ENCODE results near the gene BCL7C. TPM values are rescaled to one million over a fixed set of nuclear protein-coding genes. Genes with fewer than 3 reads are reported as not detected.
"Not testable (repeated sequence)": the region's sequence is repeated elsewhere in the genome, so short reads cannot be mapped to it uniquely, and the experiment has no call there.

BCL7C gene
- total RNA-seq, 1 experiment from 2014 or later, result 66.9 TPM

DNA sequence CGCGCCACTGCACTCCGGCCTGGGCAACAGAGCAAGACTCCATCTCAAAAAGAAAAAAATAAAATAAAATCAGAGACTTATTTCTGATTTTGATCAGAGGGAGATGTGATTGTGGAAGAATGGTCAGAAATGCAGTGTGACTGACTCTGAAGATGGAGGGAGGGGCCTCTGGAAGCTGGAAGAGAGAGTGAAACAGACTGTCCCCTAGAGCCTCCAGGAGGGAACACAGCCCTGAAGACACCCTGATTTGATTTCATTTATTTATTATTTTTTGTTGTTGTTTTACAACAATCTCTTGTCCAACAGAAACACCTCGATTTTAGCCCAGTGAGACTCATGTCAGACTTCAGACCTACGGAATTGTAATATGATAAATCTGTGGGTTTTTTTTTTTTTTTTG lies 26.1 kb downstream of the BCL7C start:
- H3K4me1 ChIP-seq (replicated peaks; ENCODE audit: insufficient read depth), result no peaks in the 10 kb centered on the region
- H3K4me3 ChIP-seq, result no peak overlapping the region
- H3K27ac ChIP-seq, result no peak overlapping the region
- no peaks in the 10 kb centered on the region for H3K36me3 ChIP-seq (ENCODE audit: low read depth)
- no peak for DNase-seq
- H3K9me2 ChIP-seq (ENCODE audit: insufficient read depth), result no peaks in the 10 kb centered on the region
- H3K27me3 ChIP-seq (ENCODE audit: insufficient read depth, low read depth), result no peaks in the 10 kb centered on the region
- no peak overlapping the region for H2AFZ ChIP-seq
- no TSS peak for BruUV-seq (replicated peaks)
- H3K4me2 ChIP-seq, result no peak overlapping the region
- no peaks in the 10 kb centered on the region for H4K20me1 ChIP-seq (ENCODE audit: insufficient read depth)
- CTCF ChIA-PET, result no interaction called here
- TF ChIP-seq, protein P1, sequence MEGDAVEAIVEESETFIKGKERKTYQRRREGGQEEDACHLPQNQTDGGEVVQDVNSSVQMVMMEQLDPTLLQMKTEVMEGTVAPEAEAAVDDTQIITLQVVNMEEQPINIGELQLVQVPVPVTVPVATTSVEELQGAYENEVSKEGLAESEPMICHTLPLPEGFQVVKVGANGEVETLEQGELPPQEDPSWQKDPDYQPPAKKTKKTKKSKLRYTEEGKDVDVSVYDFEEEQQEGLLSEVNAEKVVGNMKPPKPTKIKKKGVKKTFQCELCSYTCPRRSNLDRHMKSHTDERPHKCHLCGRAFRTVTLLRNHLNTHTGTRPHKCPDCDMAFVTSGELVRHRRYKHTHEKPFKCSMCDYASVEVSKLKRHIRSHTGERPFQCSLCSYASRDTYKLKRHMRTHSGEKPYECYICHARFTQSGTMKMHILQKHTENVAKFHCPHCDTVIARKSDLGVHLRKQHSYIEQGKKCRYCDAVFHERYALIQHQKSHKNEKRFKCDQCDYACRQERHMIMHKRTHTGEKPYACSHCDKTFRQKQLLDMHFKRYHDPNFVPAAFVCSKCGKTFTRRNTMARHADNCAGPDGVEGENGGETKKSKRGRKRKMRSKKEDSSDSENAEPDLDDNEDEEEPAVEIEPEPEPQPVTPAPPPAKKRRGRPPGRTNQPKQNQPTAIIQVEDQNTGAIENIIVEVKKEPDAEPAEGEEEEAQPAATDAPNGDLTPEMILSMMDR (conservative IDR thresholded peaks at IDR 0.05), result peak; percentile 47
- no peak for TF ChIP-seq EZH2 (IDR thresholded peaks at IDR 0.05; ENCODE audit: low read depth)
- H3K9me3 ChIP-seq (ENCODE audit: insufficient read depth, low read depth), result no peaks in the 10 kb centered on the region
- intact Hi-C loops (cut with micrococcal nuclease; ENCODE audit: unreplicated experiment), result no loop called here
- POLR2A ChIA-PET (ENCODE audit: unreplicated experiment), result no interaction called here
- H3F3A ChIP-seq (ENCODE audit: insufficient read depth, low read depth), result peaks cover 15% of the 10 kb centered on the region
- no peaks in the 10 kb centered on the region for H3K79me2 ChIP-seq (ENCODE audit: low read depth)

DNA sequence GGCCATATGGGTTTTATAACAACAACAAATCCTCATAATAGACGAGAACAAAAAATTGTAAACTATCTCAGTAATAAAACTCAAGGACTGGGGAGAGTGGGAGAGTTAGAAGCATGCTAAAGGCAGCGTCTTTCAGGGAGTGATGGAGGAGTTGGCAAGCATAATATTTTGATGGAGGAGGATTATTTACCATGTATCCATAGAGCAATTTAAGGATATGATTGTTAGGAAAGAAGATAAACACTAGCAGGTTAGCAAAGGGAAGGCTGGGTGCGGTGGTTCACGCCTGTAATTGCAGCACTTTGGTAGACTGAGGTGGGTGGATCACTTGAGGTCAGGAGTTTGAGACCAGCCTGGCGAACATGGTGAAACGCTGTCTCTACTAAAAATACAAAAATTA lies 27.8 kb downstream of the BCL7C start:
- no peaks in the 10 kb centered on the region for H3K9me3 ChIP-seq (ENCODE audit: insufficient read depth, low read depth)
- intact Hi-C loops (cut with micrococcal nuclease; ENCODE audit: unreplicated experiment), result no loop called here
- ChIA-PET POLR2A (ENCODE audit: unreplicated experiment) (no interaction called here), CTCF (no interaction called here)
- H4K20me1 ChIP-seq (ENCODE audit: insufficient read depth), result no peaks in the 10 kb centered on the region
- H3K4me2 ChIP-seq, result no peak overlapping the region
- H3K79me2 ChIP-seq (ENCODE audit: low read depth), result no peaks in the 10 kb centered on the region
- H3K27ac ChIP-seq, result no peak overlapping the region
- H3F3A ChIP-seq (ENCODE audit: insufficient read depth, low read depth), result peaks cover 13% of the 10 kb centered on the region
- no peak for DNase-seq
- TF ChIP-seq EZH2 (IDR thresholded peaks at IDR 0.05; ENCODE audit: low read depth), result no peak
- TF ChIP-seq, protein P1 (conservative IDR thresholded peaks at IDR 0.05), result no peak
- H3K9me2 ChIP-seq (ENCODE audit: insufficient read depth), result no peaks in the 10 kb centered on the region
- no peak overlapping the region for H2AFZ ChIP-seq
- no TSS peak for BruUV-seq (replicated peaks)
- H3K4me1 ChIP-seq (replicated peaks; ENCODE audit: insufficient read depth), result no peaks in the 10 kb centered on the region
- no peak overlapping the region for H3K4me3 ChIP-seq
- H3K36me3 ChIP-seq (ENCODE audit: low read depth), result no peaks in the 10 kb centered on the region
- H3K27me3 ChIP-seq (ENCODE audit: insufficient read depth, low read depth), result no peaks in the 10 kb centered on the region

DNA sequence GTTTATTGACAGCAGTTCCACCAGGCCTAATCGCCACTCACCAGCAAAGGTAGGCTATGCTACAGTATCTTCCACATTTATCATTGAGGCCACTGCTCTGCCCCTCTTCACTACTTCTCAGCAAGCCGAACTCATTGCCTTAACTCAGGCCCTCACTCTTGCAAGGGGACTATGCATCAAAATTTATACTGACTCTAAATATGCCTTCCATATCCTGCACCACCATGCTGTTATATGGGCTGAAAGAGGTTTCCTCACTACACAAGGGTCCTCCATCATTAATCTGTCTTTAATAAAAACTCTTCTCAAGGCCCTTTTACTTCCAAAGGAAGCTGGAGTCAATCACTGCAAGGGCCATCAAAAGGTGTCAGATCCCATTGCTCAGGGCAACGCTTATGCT lies 30.7 kb downstream of the BCL7C start:
- CTCF ChIA-PET; H3K4me1 ChIP-seq (replicated peaks; ENCODE audit: insufficient read depth); intact Hi-C loops (cut with micrococcal nuclease; ENCODE audit: unreplicated experiment); H3K27ac ChIP-seq; H4K20me1 ChIP-seq (ENCODE audit: insufficient read depth); H3K27me3 ChIP-seq (ENCODE audit: insufficient read depth, low read depth); H3K36me3 ChIP-seq (ENCODE audit: low read depth); H3K79me2 ChIP-seq (ENCODE audit: low read depth); H3K9me3 ChIP-seq (ENCODE audit: insufficient read depth, low read depth); BruUV-seq (replicated peaks); H3K9me2 ChIP-seq (ENCODE audit: insufficient read depth); H3K4me3 ChIP-seq; POLR2A ChIA-PET (ENCODE audit: unreplicated experiment); H2AFZ ChIP-seq; H3K4me2 ChIP-seq; DNase-seq: not testable (repeated sequence)
- H3F3A ChIP-seq (ENCODE audit: insufficient read depth, low read depth), result peaks cover 13% of the 10 kb centered on the region

DNA sequence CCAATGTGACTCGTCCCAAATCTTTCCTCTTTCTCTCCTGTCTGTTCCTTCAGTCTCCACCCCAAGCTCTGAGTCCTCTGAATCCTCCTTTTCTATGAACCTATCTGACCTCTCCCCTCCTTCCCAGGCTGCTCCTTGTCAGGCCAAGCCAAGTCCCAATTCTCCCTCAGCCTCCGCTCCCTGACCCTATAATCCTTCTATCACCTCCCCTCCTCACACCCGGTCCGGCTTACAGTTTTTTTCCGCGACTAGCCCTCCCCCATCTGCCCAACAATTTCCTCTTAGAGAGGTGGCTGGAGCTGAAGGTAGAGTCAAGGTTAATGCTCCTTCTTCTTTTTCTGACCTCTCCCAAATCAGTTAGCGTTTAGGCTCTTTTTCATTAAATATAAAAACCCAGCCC lies 33.1 kb downstream of the BCL7C start:
- intact Hi-C loops (cut with micrococcal nuclease; ENCODE audit: unreplicated experiment); H3K27me3 ChIP-seq (ENCODE audit: insufficient read depth, low read depth); H3K9me2 ChIP-seq (ENCODE audit: insufficient read depth); H3K36me3 ChIP-seq (ENCODE audit: low read depth); H2AFZ ChIP-seq; CTCF ChIA-PET; H4K20me1 ChIP-seq (ENCODE audit: insufficient read depth); DNase-seq; POLR2A ChIA-PET (ENCODE audit: unreplicated experiment); BruUV-seq (replicated peaks); H3K27ac ChIP-seq; H3K4me2 ChIP-seq; H3K9me3 ChIP-seq (ENCODE audit: insufficient read depth, low read depth); H3K79me2 ChIP-seq (ENCODE audit: low read depth); H3K4me3 ChIP-seq: not testable (repeated sequence)
- peaks cover 17% of the 10 kb centered on the region for H3F3A ChIP-seq (ENCODE audit: insufficient read depth, low read depth)
- H3K4me1 ChIP-seq (replicated peaks; ENCODE audit: insufficient read depth), result peaks cover 22% of the 10 kb centered on the region

Measured in PC-9 (cell line).